K562 (cell line): ENCODE results near the gene ABCB10. TPM values are rescaled to one million over a fixed set of nuclear protein-coding genes. Genes with fewer than 3 reads are reported as not detected.
"Not testable (repeated sequence)": the region's sequence is repeated elsewhere in the genome, so short reads cannot be mapped to it uniquely, and the experiment has no call there.

Source experiments
- ATAC-seq: fragments of 200-7000 bp; cut with Tn5 transposase; 3 replicates; pipeline ENCODE4 v1.9.1; 2020; ENCODE audit warnings: moderate library complexity
- BruUV-seq: library from RNA; stranded (reverse); fragments of 400-500 nt; replicated peaks from 2 replicates; lab custom pipeline; 2021; lab: Mats Ljungman, UMichigan
- CTCF ChIA-PET: fragments of 300-600 bp; formaldehyde crosslinking; extraction: SDS; loops from one replicate; lab custom pipeline; 2021; ENCODE audit warnings: low intra/inter-chr PET ratio; lab: Yijun Ruan, JAX
- POLR2A ChIA-PET: fragments of 300-600, 350-650 bp; sonication (Branson Sonifier 250); formaldehyde crosslinking; extraction: SDS; loops from one replicate; lab custom pipeline; 2021; ENCODE audit warnings: antibody characterized with exemption, inconsistent platforms; lab: Yijun Ruan, JAX
- DNase-seq, 4 experiments: peaks; one replicate each; pipeline versions ENCODE4 v3.0.0 to v3.0.0-alpha.2; 2011 to 2018; ENCODE audit warnings: low spot score in 3 of 4, mixed read lengths in 3 of 4; ENCODE audit errors: extremely low read depth in 1 of 4
- FAIRE-seq: peaks from 2 replicates; lab custom pipeline; 2011; peaks lifted over from hg19 to GRCh38; lab: Jason Lieb, UNC
- H2AFZ ChIP-seq: 2 replicates; pipeline ENCODE4 v1.6.0; 2011; ENCODE audit warnings: low read depth, low read length, control low read depth, inconsistent platforms
- H3K27ac ChIP-seq: fragments of 200-600 bp; 3 replicates; pipeline ENCODE4 v1.8.0; 2011; ENCODE audit warnings: low read depth, mild to moderate bottlenecking, control low read depth, inconsistent platforms, low read length, moderate library complexity, mixed read lengths; ENCODE audit errors: extremely low read depth
- H3K27me3 ChIP-seq, 2 experiments: fragments of 300-600 bp in 1 of 2; 2 replicates in 1 of 2; 3 replicates in 1 of 2; pipeline versions ENCODE4 v1.6.0 to v1.8.0; 2011; ENCODE audit warnings: inconsistent platforms in 2 of 2, low read length in 2 of 2, mild to moderate bottlenecking in 1 of 2, mixed read lengths in 1 of 2, moderate library complexity in 1 of 2; ENCODE audit not compliant: control insufficient read depth in 2 of 2, insufficient read depth in 2 of 2
- H3K36me3 ChIP-seq: fragments of 300-600 bp; 3 replicates; pipeline ENCODE4 v1.8.0; 2011; ENCODE audit warnings: mild to moderate bottlenecking, low read length, inconsistent platforms; ENCODE audit not compliant: control insufficient read depth, insufficient read depth
- H3K4me1 ChIP-seq, 2 experiments: fragments of 200-600 bp in 1 of 2; replicated peaks in 1 of 2; 2 replicates in 1 of 2; 3 replicates in 1 of 2; pipeline versions ENCODE4 v1.5.1 to v1.8.0; 2011; ENCODE audit warnings: inconsistent platforms in 2 of 2, low read length in 2 of 2, mild to moderate bottlenecking in 1 of 2, mixed read lengths in 1 of 2, moderate library complexity in 1 of 2; ENCODE audit not compliant: control insufficient read depth in 2 of 2, insufficient read depth in 2 of 2
- H3K4me2 ChIP-seq: 2 replicates; pipeline ENCODE4 v1.6.1; 2011; ENCODE audit warnings: low read length, control low read depth, inconsistent platforms, mixed read lengths; ENCODE audit not compliant: insufficient read depth
- H3K4me3 ChIP-seq: fragments of 200-600 bp; sonication (generic), shearing (Covaris generic); 2 replicates; pipeline ENCODE4 v1.5.1; 2016; ENCODE audit warnings: control low read depth, inconsistent platforms
- H3K79me2 ChIP-seq: fragments of 200-600 bp; 3 replicates; pipeline ENCODE4 v1.8.0; 2011; ENCODE audit warnings: low read length, inconsistent platforms; ENCODE audit not compliant: control insufficient read depth, insufficient read depth
- H3K9ac ChIP-seq, 2 experiments: 2 replicates each; pipeline versions ENCODE4 v1.6.0 to v1.6.1; 2011; ENCODE audit warnings: low read depth in 2 of 2, low read length in 2 of 2, control low read depth in 1 of 2, inconsistent platforms in 1 of 2, mild to moderate bottlenecking in 1 of 2, mixed read lengths in 1 of 2; ENCODE audit not compliant: insufficient read depth in 1 of 2
- H3K9me1 ChIP-seq: one replicate; pipeline ENCODE4 v1.6.0; 2011; ENCODE audit warnings: inconsistent platforms, mild to moderate bottlenecking, low read length, moderate library complexity; ENCODE audit not compliant: control insufficient read depth, insufficient read depth
- H3K9me3 ChIP-seq: replicated peaks from 2 replicates; pipeline ENCODE4 v1.5.1; 2011; ENCODE audit warnings: low read depth, low read length, inconsistent platforms; ENCODE audit not compliant: control insufficient read depth, insufficient read depth
- H4K20me1 ChIP-seq: replicated peaks from 2 replicates; pipeline ENCODE4 v1.6.1; 2011; ENCODE audit warnings: low read length, inconsistent platforms, mixed read lengths; ENCODE audit not compliant: control insufficient read depth, insufficient read depth
- BCOR ChIP-seq: fragments of 450-650 bp; IDR thresholded peaks from 2 replicates; pipeline ENCODE4 v1.6.1; 2016
- KDM1A ChIP-seq, 2 experiments: fragments of 450-650 bp; IDR thresholded peaks; 2 replicates each; pipeline ENCODE4 v1.6.1; 2016; ENCODE audit warnings: mild to moderate bottlenecking in 2 of 2
- RBM25 ChIP-seq: fragments of 200-400 bp; formaldehyde crosslinking; IDR thresholded peaks from 2 replicates; pipeline ENCODE4 v1.6.1; 2018; ENCODE audit warnings: low read length, low read depth, moderate library complexity; ENCODE audit not compliant: severe bottlenecking
- SMARCA5 ChIP-seq: fragments of 450-650 bp; IDR thresholded peaks from 2 replicates; pipeline ENCODE4 v1.6.1; 2016
- ZNF146 ChIP-seq: IDR thresholded peaks from one replicate; pipeline ENCODE4 v1.6.1; 2018; ENCODE audit warnings: missing compliant biosample characterization; ENCODE audit not compliant: unreplicated experiment
- WGBS: fragments of 100-300 bp; shearing (Covaris generic); methylation state at CpG from one replicate; pipeline ENCODE4 v1.1.6; 2016; ENCODE audit warnings: low coverage, mixed read lengths; ENCODE audit not compliant: insufficient coverage; ENCODE audit errors: missing lambda C conversion rate; 5-methylcytosine and 5-hydroxymethylcytosine counted together
- in situ Hi-C: fragments of 300-500 bp; cut with MboI; formaldehyde crosslinking; loops from 4 replicates; pipeline ENCODE4 v1.15.0; 2018; ENCODE audit warnings: inconsistent platforms, mixed read lengths
- intact Hi-C: fragments of 100-400 bp; cut with micrococcal nuclease; formaldehyde crosslinking; loops from 2 replicates; pipeline ENCODE4 v1.14.2; 2022
- polyA plus RNA-seq, 8 experiments: library from polyadenylated mRNA; depleted of rRNA in 4 of 8; stranded (reverse) in 5 of 8; unstranded in 3 of 8; fragments of >200 nt; fragmentation: Nextera tagmentation in 2 of 8; fragmentation: Illumina TruSeq in 1 of 8; extraction: Ambion mirVana in 2 of 8; extraction: Trizol in 1 of 8; gene quantifications; 2 replicates each; pipeline versions ENCODE4 v1.2.1 to v1.2.3, GENCODE V29; 2011 to 2014; ENCODE audit warnings: inconsistent platforms in 1 of 8, missing spikeins in 1 of 8
- total RNA-seq, 7 experiments: library from RNA; depleted of rRNA in 6 of 7; stranded (reverse); fragments of >200 nt in 6 of 7; fragmentation: Illumina TruSeq in 2 of 7; extraction: Trizol in 2 of 7; gene quantifications; 2 replicates each; pipeline versions ENCODE4 v1.2.1 to v1.2.3, GENCODE V29; 2011 to 2021; ENCODE audit warnings: low replicate concordance in 1 of 7

Gene ABCB10
- total and polyA plus RNA-seq, 9 of the 15 experiments (the other 6 are each of a cell fraction or from before 2014, with no cell fraction given): 12.4 to 54.8 (median 36.4) TPM

- H3K9me3 ChIP-seq, ATAC-seq, H3K9ac ChIP-seq, intact Hi-C loops, H3K4me3 ChIP-seq, H3K9me1 ChIP-seq, POLR2A ChIA-PET, H4K20me1 ChIP-seq, H3K4me2 ChIP-seq, H2AFZ ChIP-seq, FAIRE-seq, H3K36me3 ChIP-seq, CTCF ChIA-PET, H3K27ac ChIP-seq, DNase-seq, H3K27me3 ChIP-seq, in situ Hi-C loops, BruUV-seq: not testable (repeated sequence)
- TF ChIP-seq ZNF146: peak; percentile 74
- TF ChIP-seq RBM25: peak; percentile 19
- 0 out of 2 replicates have a peak, but pooled peaks have one; percentile 42 for TF ChIP-seq SMARCA5
- TF ChIP-seq BCOR: peak; percentile 77
- TF ChIP-seq KDM1A (IDR thresholded peaks at IDR 0.05): peak; percentile 29 to 61; a peak in 2 of 4 replicates
- Histone ChIP-seq H3K79me2 (peaks cover 20% of the 10 kb centered on the region), H3K4me1 (peaks cover 6 to 16% of the 10 kb centered on the region in 2 experiments; a peak in 2 of 5 replicates)
- 34% methylated on average over 5 of the region's 6 CpGs for WGBS
These were observed 46.9 kb downstream of the ABCB10 start for GRCh38 chr1:229511625-229512024.

GRCh38 chr1:229511201-229511600 lies 47.3 kb downstream of the ABCB10 start:
- WGBS: 59% methylated on average over 2 of the region's 2 CpGs
- intact Hi-C loops, H2AFZ ChIP-seq, H3K27me3 ChIP-seq, H3K9me3 ChIP-seq, H3K36me3 ChIP-seq, H3K9ac ChIP-seq, DNase-seq, H4K20me1 ChIP-seq, H3K9me1 ChIP-seq, BruUV-seq, CTCF ChIA-PET, ATAC-seq, FAIRE-seq, H3K4me3 ChIP-seq, in situ Hi-C loops, H3K4me2 ChIP-seq, H3K27ac ChIP-seq, POLR2A ChIA-PET: not testable (repeated sequence)
- peaks cover 24% of the 10 kb centered on the region for H3K79me2 ChIP-seq
- peaks cover 6 to 16% of the 10 kb centered on the region in 2 experiments; a peak in 3 of 5 replicates for H3K4me1 ChIP-seq
